Prostate gland (tissue), 2 donors: ENCODE results near the gene PWWP2B. TPM values are rescaled to one million over a fixed set of nuclear protein-coding genes. Genes with fewer than 3 reads are reported as not detected.

ENCODE experiments used
- DNase-seq: peaks from one replicate; pipeline ENCODE4 v3.0.0-alpha.2; 2019; ENCODE audit warnings: low spot score
- H3K27ac ChIP-seq, 2 donors: fragments of 200-600 bp; sonication (generic); 2 replicates each; pipeline ENCODE4 v1.5.1; 2017 to 2019
- H3K27me3 ChIP-seq: fragments of 200-600 bp; sonication (generic); replicated peaks from 2 replicates; pipeline ENCODE4 v1.5.1; 2019; ENCODE audit not compliant: insufficient read depth
- H3K36me3 ChIP-seq, 2 donors: fragments of 200-600 bp; sonication (generic); 1 replicate in 1 of 2; 2 replicates in 1 of 2; pipeline versions ENCODE4 v1.5.1 to v1.8.1; 2017 to 2019
- H3K4me1 ChIP-seq: fragments of 200-600 bp; sonication (generic); replicated peaks from 2 replicates; pipeline ENCODE4 v1.5.1; 2019
- H3K4me3 ChIP-seq, 2 donors: fragments of 200-600 bp; sonication (generic); 2 replicates each; pipeline ENCODE4 v1.5.1; 2017 to 2019
- H3K9me3 ChIP-seq: fragments of 200-600 bp; sonication (generic); 2 replicates; pipeline ENCODE4 v1.5.1; 2017
- POLR2A ChIP-seq: fragments of 450-650 bp; IDR thresholded peaks from one replicate; pipeline ENCODE4 v1.6.1; 2016; ENCODE audit warnings: antibody characterized with exemption, mild to moderate bottlenecking
- POLR2AphosphoS5 ChIP-seq: sonication (generic); formaldehyde crosslinking; IDR thresholded peaks from one replicate; pipeline ENCODE4 v1.6.1; 2017; ENCODE audit warnings: antibody characterized with exemption
- WGBS: methylation state at CpG from one replicate; pipeline ENCODE4 v1.1.5; 2018; 5-methylcytosine and 5-hydroxymethylcytosine counted together
- intact Hi-C: fragments of 100-400 bp; cut with DNase I; formaldehyde crosslinking; loops from one replicate; pipeline ENCODE4 v1.14.2; 2022
- total RNA-seq, 2 donors: library from RNA; depleted of rRNA; stranded (reverse); fragments of >200 nt; gene quantifications; one replicate each; pipeline ENCODE4 v1.1.0, GENCODE V29; 2016
- TF ChIP-seq, protein P1 (sequence below), 4 experiments: fragments of 200-600 bp in 2 of 4; fragments of 450-650 bp in 2 of 4; sonication (generic) in 2 of 4; IDR thresholded peaks; 1 replicate in 3 of 4; 2 replicates in 1 of 4; pipeline ENCODE4 v1.5.1; 2016 to 2019; ENCODE audit warnings: antibody characterized with exemption in 4 of 4, mild to moderate bottlenecking in 2 of 4, moderate library complexity in 2 of 4

Gene PWWP2B
- total RNA-seq, 2 donors from 2014 or later = 27.5 to 36.6 TPM

DNA sequence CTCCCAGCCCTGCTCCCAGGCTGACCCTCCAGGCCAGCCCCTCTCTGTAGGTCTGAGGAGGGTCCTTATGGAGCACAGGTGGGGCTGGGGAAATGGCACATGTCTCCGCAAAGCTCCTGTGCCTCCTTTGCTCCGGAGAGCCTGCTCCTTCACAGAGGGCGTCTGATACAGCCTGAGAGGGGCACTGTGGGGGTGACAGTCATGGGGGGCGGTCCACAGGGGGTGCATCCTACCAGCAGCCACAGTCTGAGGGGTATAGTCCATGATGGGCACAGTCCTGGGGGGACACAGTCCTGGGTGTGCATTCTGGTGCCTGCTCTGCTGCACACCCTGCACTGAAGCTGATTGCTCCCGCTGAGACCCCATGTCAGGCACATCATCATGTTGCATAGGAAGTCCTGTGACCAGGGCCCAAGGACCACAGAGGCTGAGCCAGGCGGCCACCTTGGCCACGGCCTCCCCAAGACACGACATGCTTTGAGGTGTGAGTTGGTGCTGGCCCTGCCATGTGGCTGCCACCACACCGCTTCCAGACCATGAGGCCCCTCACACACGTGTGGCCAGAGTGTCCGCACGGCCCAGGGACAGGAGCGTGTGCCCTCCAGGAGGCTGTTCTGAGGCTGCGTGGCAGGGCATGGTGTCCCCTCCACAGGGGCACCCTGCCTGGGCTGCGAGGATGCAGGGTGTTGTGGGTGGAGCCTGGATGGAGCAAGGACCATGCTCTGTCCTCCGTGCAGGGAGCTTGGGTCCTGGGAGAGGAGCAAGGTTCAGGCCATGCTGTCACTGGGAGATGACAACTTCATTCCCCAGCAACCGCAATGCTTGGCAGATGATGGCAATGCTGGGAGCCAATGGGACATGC lies 59.2 kb downstream of the PWWP2B start:
- TF ChIP-seq POLR2AphosphoS5 (no peak), POLR2A (no peak)
- TF ChIP-seq, protein P1, sequence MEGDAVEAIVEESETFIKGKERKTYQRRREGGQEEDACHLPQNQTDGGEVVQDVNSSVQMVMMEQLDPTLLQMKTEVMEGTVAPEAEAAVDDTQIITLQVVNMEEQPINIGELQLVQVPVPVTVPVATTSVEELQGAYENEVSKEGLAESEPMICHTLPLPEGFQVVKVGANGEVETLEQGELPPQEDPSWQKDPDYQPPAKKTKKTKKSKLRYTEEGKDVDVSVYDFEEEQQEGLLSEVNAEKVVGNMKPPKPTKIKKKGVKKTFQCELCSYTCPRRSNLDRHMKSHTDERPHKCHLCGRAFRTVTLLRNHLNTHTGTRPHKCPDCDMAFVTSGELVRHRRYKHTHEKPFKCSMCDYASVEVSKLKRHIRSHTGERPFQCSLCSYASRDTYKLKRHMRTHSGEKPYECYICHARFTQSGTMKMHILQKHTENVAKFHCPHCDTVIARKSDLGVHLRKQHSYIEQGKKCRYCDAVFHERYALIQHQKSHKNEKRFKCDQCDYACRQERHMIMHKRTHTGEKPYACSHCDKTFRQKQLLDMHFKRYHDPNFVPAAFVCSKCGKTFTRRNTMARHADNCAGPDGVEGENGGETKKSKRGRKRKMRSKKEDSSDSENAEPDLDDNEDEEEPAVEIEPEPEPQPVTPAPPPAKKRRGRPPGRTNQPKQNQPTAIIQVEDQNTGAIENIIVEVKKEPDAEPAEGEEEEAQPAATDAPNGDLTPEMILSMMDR (IDR thresholded peaks at IDR 0.05) = no peak
- DNase-seq = no peak
- Histone ChIP-seq H3K4me3 (no peak overlapping the region), H3K4me1 (peaks cover 8% of the 10 kb centered on the region), H3K27me3 (no peaks in the 10 kb centered on the region), H3K27ac (no peak overlapping the region), H3K9me3 (no peaks in the 10 kb centered on the region), H3K36me3 (no peaks in the 10 kb centered on the region)
- 89% methylated on average over 8 of the region's 17 CpGs for WGBS
- intact Hi-C loops = no loop called here

DNA sequence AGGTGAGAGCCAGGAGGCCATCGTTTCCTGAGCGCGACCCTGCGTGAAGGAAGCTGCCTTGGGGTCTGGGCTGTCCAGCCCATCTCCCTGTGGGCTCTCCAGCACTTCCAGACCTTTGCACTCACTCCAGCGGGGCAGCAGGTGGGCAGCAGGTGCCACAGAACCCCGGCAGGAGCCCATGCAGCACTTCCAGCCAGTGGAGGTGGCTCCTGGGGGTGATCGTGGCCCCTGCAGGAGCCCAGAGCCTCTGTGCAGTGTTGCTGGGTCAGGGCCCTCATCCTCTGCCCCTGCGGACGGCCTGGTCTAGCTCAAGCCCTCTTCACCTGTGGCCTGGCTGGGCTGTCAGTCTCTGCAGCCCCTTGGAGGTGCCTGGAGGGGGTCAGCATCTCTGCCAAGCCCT lies 59.9 kb downstream of the PWWP2B start:
- H3K27ac ChIP-seq = no peak overlapping the region
- no peak overlapping the region for H3K4me3 ChIP-seq
- H3K4me1 ChIP-seq = peaks cover 8% of the 10 kb centered on the region
- H3K36me3 ChIP-seq = no peaks in the 10 kb centered on the region
- no peak for TF ChIP-seq POLR2AphosphoS5
- WGBS = 76% methylated on average over 9 of the region's 9 CpGs
- DNase-seq = no peak
- no peaks in the 10 kb centered on the region for H3K9me3 ChIP-seq
- no peaks in the 10 kb centered on the region for H3K27me3 ChIP-seq
- intact Hi-C loops = no loop called here

DNA sequence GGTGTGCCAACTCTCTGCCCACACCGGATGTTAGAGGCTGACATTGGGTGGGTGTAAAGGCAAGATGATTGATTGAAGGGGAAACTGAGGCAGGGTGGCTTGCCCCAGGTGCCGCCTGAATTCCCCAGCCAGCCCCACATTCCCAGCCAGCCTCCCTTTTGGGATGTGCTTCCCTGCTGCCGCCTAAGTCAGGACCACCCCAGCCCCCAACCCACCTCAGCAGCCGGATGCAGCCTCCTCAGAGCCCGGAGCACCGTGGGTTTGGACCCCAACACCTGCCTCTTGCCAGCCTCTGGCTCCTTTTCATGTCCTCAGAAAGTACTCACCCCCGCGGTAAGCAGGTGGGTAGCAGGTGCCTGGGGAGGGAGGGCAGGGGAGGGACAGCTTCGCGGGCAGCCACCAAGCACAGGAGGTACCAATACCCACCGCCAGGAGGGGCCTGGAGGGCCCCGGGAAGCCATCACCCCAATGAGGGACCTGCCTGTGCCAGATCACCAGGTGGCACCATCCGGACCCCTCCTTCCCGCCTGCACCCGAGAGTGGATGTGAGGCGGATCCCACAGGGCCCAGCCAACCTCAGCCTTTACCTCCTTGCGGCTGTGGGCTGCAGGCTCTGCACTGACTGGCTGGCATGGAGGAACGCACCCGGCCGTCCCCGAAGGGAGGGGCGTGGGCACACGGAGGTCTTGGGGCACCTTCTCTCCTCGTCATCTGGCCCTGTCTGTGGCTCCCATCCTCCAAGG lies 60.5 kb downstream of the PWWP2B start:
- H3K27ac ChIP-seq = no peak overlapping the region
- intact Hi-C loops = no loop called here
- TF ChIP-seq POLR2AphosphoS5 (no peak), POLR2A (no peak)
- TF ChIP-seq, protein P1 (IDR thresholded peaks at IDR 0.05) = no peak
- no peak for DNase-seq
- WGBS = 71% methylated on average over 19 of the region's 24 CpGs
- no peak overlapping the region for H3K4me3 ChIP-seq
- no peaks in the 10 kb centered on the region for H3K36me3 ChIP-seq
- H3K4me1 ChIP-seq = peaks cover 8% of the 10 kb centered on the region
- no peaks in the 10 kb centered on the region for H3K9me3 ChIP-seq
- no peaks in the 10 kb centered on the region for H3K27me3 ChIP-seq

DNA sequence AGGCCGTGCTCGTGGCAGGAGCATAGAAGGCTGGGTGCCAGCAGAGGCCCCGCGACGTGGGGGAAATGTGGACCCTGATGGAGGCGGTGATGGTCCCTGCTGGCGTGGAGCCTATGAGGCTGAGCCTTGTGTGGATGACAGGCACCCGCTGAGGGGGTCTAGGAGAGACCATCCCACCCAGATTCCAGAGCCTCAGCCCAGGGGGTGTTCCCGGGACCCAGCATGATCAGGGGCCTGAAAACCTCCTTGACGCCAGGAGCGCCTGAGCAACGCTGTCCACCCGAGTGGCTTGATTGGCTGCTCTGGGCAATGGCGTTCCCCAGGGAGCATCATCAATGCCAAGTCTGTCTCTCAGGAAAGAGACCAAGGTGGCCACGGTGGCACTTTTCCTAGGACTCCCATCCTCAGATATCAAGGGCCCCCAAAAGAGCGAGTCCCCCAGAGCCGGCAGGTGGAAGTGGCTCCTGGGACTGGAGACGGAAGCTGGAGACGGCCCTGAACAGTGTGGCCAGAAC lies 61.1 kb downstream of the PWWP2B start:
- Histone ChIP-seq H3K27ac (no peak overlapping the region), H3K4me1 (peaks cover 3% of the 10 kb centered on the region), H3K4me3 (no peak overlapping the region), H3K9me3 (no peaks in the 10 kb centered on the region), H3K27me3 (no peaks in the 10 kb centered on the region), H3K36me3 (no peaks in the 10 kb centered on the region)
- WGBS = 61% methylated on average over 19 of the region's 19 CpGs
- no peak for TF ChIP-seq POLR2AphosphoS5
- TF ChIP-seq, protein P1 (IDR thresholded peaks at IDR 0.05) = no peak
- TF ChIP-seq POLR2A = no peak
- no peak for DNase-seq
- intact Hi-C loops = no loop called here

DNA sequence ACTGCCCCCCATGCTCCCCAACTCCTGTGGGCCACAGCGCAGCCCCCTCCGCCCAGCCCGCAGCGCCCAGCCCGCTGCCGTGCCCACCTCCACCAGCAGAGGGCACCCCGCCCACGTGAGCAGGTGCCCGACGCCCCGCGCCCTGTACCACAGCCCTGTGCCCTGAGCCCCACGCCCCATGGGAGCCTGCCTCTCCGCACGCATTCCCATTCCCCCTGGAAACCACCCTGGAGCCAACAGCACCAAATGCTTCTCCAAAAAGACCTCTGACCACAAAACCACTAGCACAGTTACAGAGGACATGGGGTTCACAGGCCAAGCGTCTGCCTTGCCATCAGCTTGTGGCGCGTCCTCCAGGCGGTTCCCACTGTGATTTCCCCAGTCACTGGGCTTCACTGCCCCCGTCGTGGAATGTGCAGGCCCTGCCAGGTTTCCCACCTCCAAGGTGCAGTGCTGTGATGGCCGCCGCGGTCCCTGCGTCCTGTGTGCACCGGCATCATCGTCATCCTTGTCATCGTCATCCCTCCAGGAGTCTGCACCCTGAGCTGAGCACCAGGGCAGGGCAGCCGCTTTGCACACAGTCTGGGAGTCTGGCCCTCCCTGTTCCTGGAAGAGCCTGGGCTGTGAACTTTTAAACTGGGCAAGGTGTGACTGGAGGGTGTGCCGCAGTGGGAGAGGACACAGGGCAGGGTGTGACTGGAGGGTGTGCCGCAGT lies 61.7 kb downstream of the PWWP2B start:
- Histone ChIP-seq H3K9me3 (no peaks in the 10 kb centered on the region), H3K36me3 (no peaks in the 10 kb centered on the region), H3K27ac (no peak overlapping the region), H3K4me1 (no peaks in the 10 kb centered on the region), H3K27me3 (no peaks in the 10 kb centered on the region), H3K4me3 (no peak overlapping the region)
- TF ChIP-seq POLR2A (no peak), POLR2AphosphoS5 (peak; percentile 25)
- TF ChIP-seq, protein P1 (IDR thresholded peaks at IDR 0.05) = peak; percentile 94 to 97 (median 96)
- intact Hi-C loops = no loop called here
- DNase-seq = no peak
- 36% methylated on average over 27 of the region's 31 CpGs for WGBS
